WTC11 (cell line): ENCODE measurements around the gene SGSH.

Experiments used
- ATF1 ChIP-seq: sonication (generic); formaldehyde crosslinking; IDR thresholded peaks from 2 replicates; pipeline ENCODE4 v1.8.1; 2023; ENCODE audit warnings: mild to moderate bottlenecking, moderate library complexity, missing genetic modification reagents
- ATF2 ChIP-seq: sonication (generic); formaldehyde crosslinking; IDR thresholded peaks from 2 replicates; pipeline ENCODE4 v1.8.1; 2022; ENCODE audit warnings: low read depth, missing genetic modification reagents, borderline replicate concordance
- JUN ChIP-seq: sonication (generic); formaldehyde crosslinking; IDR thresholded peaks from 2 replicates; pipeline ENCODE4 v1.8.0; 2023; ENCODE audit warnings: mild to moderate bottlenecking, missing genetic modification reagents
- NFYB ChIP-seq: sonication (generic); formaldehyde crosslinking; conservative IDR thresholded peaks from 2 replicates; pipeline ENCODE4 v1.8.0; 2022; ENCODE audit warnings: low read depth, missing genetic modification reagents
- SOX15 ChIP-seq: fragments of 250-450 bp; sonication (Bioruptor Pico); IDR thresholded peaks from 2 replicates; pipeline ENCODE4 v1.9.0; 2021; ENCODE audit warnings: mild to moderate bottlenecking
- TP53 ChIP-seq: sonication (generic); formaldehyde crosslinking; IDR thresholded peaks from 2 replicates; pipeline ENCODE4 v1.8.1; 2023; ENCODE audit warnings: mild to moderate bottlenecking, missing genetic modification reagents
- ZNF121 ChIP-seq: sonication (generic); formaldehyde crosslinking; IDR thresholded peaks from 2 replicates; pipeline ENCODE4 v1.8.0; 2023; ENCODE audit warnings: missing genetic modification reagents
- TF ChIP-seq, protein P1 (sequence below): fragments of 200-600 bp; IDR thresholded peaks from 2 replicates; pipeline ENCODE4 v1.8.0; 2022; ENCODE audit warnings: antibody characterized with exemption
- TF ChIP-seq, protein P2 (sequence below): sonication (generic); formaldehyde crosslinking; conservative IDR thresholded peaks from 2 replicates; pipeline ENCODE4 v1.8.1; 2022; ENCODE audit warnings: mild to moderate bottlenecking, missing genetic modification reagents
- TF ChIP-seq, protein P3 (sequence below): sonication (generic); formaldehyde crosslinking; IDR thresholded peaks from 2 replicates; pipeline ENCODE4 v1.8.0; 2022; ENCODE audit warnings: mild to moderate bottlenecking, missing genetic modification reagents

DNA sequence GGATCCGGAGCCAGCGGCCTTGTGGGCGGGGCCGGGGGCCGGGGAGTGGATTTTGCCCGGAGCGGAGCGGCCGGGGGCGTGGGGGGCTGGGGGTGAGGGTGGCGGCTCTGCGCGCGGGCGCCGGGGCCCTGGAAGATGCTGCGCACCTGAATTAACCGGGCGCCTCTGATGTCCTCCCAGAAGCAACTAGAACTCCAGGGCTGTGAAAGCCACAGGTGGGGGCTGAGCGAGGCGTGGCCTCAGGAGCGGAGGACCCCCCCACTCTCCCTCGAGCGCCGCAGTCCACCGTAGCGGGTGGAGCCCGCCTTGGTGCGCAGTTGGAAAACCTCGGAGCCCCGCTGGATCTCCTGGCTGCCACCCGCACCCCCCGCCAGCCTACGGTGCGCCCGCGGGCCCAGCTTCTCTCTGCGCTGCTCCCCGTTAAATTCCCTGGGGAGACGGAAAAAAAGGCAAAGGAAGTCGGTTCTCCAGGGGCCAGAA lies 643 bp upstream of the SGSH start:
- TF ChIP-seq, protein P1, sequence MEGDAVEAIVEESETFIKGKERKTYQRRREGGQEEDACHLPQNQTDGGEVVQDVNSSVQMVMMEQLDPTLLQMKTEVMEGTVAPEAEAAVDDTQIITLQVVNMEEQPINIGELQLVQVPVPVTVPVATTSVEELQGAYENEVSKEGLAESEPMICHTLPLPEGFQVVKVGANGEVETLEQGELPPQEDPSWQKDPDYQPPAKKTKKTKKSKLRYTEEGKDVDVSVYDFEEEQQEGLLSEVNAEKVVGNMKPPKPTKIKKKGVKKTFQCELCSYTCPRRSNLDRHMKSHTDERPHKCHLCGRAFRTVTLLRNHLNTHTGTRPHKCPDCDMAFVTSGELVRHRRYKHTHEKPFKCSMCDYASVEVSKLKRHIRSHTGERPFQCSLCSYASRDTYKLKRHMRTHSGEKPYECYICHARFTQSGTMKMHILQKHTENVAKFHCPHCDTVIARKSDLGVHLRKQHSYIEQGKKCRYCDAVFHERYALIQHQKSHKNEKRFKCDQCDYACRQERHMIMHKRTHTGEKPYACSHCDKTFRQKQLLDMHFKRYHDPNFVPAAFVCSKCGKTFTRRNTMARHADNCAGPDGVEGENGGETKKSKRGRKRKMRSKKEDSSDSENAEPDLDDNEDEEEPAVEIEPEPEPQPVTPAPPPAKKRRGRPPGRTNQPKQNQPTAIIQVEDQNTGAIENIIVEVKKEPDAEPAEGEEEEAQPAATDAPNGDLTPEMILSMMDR: no peak
- TF ChIP-seq TP53 (CRISPR knock-in tag): no peak
- TF ChIP-seq NFYB (CRISPR knock-in tag): no peak
- TF ChIP-seq, protein P2, sequence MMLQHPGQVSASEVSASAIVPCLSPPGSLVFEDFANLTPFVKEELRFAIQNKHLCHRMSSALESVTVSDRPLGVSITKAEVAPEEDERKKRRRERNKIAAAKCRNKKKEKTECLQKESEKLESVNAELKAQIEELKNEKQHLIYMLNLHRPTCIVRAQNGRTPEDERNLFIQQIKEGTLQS (CRISPR knock-in tag): no peak
- TF ChIP-seq SOX15 (CRISPR knock-in tag): no peak
- TF ChIP-seq JUN (CRISPR knock-in tag): no peak
- no peak for TF ChIP-seq ATF2
- TF ChIP-seq, protein P3, sequence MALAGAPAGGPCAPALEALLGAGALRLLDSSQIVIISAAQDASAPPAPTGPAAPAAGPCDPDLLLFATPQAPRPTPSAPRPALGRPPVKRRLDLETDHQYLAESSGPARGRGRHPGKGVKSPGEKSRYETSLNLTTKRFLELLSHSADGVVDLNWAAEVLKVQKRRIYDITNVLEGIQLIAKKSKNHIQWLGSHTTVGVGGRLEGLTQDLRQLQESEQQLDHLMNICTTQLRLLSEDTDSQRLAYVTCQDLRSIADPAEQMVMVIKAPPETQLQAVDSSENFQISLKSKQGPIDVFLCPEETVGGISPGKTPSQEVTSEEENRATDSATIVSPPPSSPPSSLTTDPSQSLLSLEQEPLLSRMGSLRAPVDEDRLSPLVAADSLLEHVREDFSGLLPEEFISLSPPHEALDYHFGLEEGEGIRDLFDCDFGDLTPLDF (CRISPR knock-in tag): no peak
- TF ChIP-seq ATF1: no peak
- TF ChIP-seq ZNF121 (CRISPR knock-in tag): no peak
